Renal pelvis (tissue), 4 donors: ENCODE measurements around the gene HSPB7. TPM values are rescaled to one million over a fixed set of nuclear protein-coding genes. Genes with fewer than 3 reads are reported as not detected.
"Not testable (repeated sequence)": the region's sequence is repeated elsewhere in the genome, so short reads cannot be mapped to it uniquely, and the experiment has no call there.

Source experiments
- DNase-seq: peaks from one replicate; pipeline ENCODE4 v3.0.0-alpha.2; 2013
- polyA plus RNA-seq, 3 donors: library from polyadenylated mRNA; unstranded; fragments of 120-200 nt; gene quantifications; one replicate each; pipeline ENCODE4 v1.2.1, GENCODE V29; 2013; ENCODE audit not compliant: insufficient read length in 3 of 3

Gene HSPB7
- polyA plus RNA-seq, 3 donors = 3.0 to 6.1 (median 4.9) TPM

GRCh38 chr1:16053781-16054502 lies 36.1 kb upstream of the HSPB7 start:
- DNase-seq = no peak

DNA sequence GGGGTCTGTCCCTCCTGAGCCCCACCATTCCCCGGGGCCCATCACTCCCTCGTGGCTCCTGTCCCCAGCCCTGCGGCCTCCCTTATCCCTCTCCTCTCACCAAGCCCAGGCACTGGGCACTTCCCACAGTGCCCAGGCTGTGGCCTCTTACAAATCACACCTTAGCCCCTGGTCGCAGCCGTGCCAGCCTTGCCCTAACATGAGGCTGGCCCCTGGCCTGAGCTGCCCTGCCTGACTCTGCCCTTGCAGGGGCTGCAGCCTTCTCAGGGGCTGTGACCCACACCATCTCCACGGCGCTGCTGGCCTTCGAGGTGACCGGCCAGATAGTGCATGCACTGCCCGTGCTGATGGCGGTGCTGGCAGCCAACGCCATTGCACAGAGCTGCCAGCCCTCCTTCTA lies 34.1 kb upstream of the HSPB7 start:
- DNase-seq = not testable (repeated sequence)

- DNase-seq = no peak
Measured at GRCh38 chr1:16051039-16051438, 33.2 kb upstream of the HSPB7 start.

GRCh38 chr1:16050328-16050727 lies 32.5 kb upstream of the HSPB7 start:
- DNase-seq = no peak

GRCh38 chr1:16048573-16049189 lies 30.8 kb upstream of the HSPB7 start:
- DNase-seq = peak; percentile 71

DNA sequence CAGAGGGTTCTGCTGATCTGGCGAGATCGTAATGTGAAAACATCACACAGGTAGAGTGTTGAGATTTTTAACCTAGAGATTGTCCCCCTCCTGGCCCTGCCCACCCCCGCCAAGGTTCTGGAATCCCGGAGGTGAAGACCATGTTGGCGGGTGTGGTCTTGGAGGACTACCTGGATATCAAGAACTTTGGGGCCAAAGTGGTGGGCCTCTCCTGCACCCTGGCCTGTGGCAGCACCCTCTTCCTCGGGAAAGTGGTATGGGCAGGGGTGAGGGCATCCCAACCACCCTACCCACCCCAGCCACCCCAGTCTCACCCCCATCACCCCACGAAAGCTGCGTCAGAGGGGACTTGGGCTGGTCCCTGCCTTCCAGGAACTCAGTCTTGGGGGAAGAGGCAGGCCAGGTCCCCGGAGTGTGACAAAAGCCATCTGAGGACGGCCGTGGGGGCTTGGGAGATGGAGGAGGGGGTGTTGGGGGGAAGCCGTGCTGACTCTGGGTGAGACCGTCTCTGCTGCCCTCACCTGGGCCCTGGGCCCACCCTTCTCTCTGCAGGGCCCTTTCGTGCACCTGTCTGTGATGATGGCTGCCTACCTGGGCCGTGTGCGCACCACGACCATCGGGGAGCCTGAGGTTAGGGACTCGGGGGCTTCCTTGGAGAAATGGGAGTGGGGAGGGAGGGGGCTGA lies 30.1 kb upstream of the HSPB7 start:
- DNase-seq = no peak

GRCh38 chr1:16046842-16047241 lies 29.0 kb upstream of the HSPB7 start:
- no peak for DNase-seq

- DNase-seq = no peak
Measured at GRCh38 chr1:16043950-16044349, 26.1 kb upstream of the HSPB7 start.

- no peak for DNase-seq
Measured at GRCh38 chr1:16043521-16043920, 25.7 kb upstream of the HSPB7 start, which contains the start of gene CLCNKB. Gene CLCNKB (plus strand): TSS chr1:16043782. CDS start chr1:16044493, 711 bp downstream.

- DNase-seq = not testable (repeated sequence)
Measured at GRCh38 chr1:16042654-16043053, 24.8 kb upstream of the HSPB7 start.

- no peak for DNase-seq
Measured at GRCh38 chr1:16042096-16042495, 24.3 kb upstream of the HSPB7 start.

GRCh38 chr1:16041200-16041599 lies 23.4 kb upstream of the HSPB7 start:
- DNase-seq = no peak

DNA sequence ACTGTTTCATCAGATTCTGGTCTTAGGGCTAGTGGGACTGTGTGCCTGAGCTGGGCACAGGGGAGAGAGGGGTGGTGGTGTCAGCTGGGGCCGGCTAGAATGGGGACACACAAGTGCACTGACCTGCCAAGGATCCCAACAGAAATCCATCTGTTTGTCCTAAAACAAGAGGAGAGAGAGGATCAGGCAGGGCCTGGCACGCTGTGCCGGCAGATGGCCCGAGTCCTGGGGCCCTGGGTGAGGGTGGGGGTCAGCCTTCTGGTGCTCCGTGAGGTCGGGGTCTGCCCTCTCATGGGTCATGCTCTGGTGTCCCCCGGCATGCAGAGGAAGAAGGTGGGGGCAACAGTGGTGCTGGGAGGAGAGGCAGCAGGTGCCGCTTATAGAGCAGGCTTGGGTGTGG lies 22.0 kb upstream of the HSPB7 start:
- DNase-seq = not testable (repeated sequence)

GRCh38 chr1:16038620-16038912 lies 20.7 kb upstream of the HSPB7 start:
- DNase-seq = no peak

GRCh38 chr1:16036461-16036860 lies 18.6 kb upstream of the HSPB7 start:
- not testable (repeated sequence) for DNase-seq

GRCh38 chr1:16033103-16033632 lies 15.3 kb upstream of the HSPB7 start:
- not testable (repeated sequence) for DNase-seq

DNA sequence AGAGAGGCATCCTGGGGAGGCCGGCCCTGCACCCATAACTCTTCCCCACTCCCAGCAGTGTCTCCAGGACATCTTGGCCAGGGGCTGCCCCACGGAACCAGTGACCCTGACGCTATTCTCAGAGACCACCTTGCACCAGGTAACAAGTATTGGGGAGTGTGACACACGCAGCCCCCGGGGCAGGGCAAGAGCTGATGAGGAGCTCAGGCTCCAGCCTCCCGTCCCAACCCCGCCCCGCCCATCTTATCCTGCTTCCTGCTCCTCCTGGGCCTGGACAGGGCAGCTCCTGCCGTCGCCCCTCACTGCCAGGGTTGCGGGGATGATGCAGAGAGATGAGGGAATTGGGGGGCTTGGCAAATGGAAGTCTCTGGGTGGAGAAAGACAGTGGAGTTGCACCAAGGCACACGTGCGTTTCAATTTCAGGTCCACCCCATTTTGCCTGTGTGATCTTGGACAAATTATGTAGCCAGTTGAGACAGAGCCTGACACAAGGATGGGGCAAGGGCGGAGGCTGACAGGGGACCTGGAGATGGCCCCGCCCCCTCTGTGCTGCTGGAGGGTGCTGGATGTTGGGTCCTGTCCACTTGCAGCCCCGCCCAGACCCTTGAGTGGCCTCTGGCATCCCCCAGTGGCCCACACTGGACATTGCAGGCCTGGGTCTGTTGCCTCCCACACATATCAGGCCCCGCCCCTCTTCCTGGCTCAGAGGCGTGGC lies 14.7 kb upstream of the HSPB7 start:
- peak; percentile 82 for DNase-seq

- DNase-seq = no peak
Measured at GRCh38 chr1:16031551-16031950, 13.7 kb upstream of the HSPB7 start.

GRCh38 chr1:16029288-16029687 lies 11.4 kb upstream of the HSPB7 start:
- DNase-seq = no peak

- DNase-seq = not testable (repeated sequence)
Measured at GRCh38 chr1:16029003-16029268, 11.1 kb upstream of the HSPB7 start.

DNA sequence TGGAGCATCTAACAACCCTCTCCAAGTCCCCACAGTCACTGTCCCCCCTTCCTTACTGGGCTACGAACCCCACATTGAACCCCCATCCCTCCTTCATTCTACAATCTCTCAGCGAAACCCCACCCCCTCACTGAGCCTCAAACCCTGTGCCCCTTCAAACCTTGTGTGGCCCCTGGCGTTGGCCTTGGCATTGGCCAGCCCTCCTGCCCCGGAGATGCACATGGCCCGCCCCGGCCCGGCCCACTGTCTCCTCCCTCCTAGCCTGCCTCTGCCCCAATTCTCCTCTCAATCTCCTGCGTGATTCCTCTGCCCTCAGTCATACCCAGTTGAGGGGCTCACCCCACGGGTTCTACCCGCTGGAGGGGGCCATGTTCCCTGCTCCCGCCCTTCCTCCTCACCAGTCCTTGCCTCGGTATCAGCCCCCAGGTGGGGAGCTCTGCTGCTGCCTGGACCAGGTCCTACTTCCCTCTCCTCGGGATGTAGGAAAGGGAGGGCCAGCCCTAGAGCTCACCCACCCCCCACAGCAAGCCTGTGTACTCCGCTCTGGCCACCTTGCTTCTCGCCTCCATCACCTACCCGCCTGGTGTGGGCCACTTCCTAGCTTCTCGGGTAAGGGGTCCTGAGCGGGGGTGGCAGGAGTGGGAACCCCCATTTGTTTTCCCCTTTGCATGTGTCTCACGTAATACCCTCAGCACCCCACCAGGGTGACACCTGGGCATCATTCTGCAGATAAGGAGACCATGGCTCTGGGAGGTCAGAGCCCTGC lies 10.6 kb upstream of the HSPB7 start:
- no peak for DNase-seq
